ENCODE measurements around the gene NEAT1.

- TF ChIP-seq, protein P1, sequence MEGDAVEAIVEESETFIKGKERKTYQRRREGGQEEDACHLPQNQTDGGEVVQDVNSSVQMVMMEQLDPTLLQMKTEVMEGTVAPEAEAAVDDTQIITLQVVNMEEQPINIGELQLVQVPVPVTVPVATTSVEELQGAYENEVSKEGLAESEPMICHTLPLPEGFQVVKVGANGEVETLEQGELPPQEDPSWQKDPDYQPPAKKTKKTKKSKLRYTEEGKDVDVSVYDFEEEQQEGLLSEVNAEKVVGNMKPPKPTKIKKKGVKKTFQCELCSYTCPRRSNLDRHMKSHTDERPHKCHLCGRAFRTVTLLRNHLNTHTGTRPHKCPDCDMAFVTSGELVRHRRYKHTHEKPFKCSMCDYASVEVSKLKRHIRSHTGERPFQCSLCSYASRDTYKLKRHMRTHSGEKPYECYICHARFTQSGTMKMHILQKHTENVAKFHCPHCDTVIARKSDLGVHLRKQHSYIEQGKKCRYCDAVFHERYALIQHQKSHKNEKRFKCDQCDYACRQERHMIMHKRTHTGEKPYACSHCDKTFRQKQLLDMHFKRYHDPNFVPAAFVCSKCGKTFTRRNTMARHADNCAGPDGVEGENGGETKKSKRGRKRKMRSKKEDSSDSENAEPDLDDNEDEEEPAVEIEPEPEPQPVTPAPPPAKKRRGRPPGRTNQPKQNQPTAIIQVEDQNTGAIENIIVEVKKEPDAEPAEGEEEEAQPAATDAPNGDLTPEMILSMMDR (IDR thresholded peaks at IDR 0.05 in 4 of 5, conservative IDR thresholded peaks at IDR 0.05 in 1 of 5), result no peak
- no peak for TF ChIP-seq POLR2A (IDR thresholded peaks at IDR 0.05)
These were observed 59.8 kb downstream of the NEAT1 start for GRCh38 chr11:65482306-65482850.

All from gastrocnemius medialis (tissue), 4 donors.